ENCODE data around the gene MSN.
"Not testable (repeated sequence)": the region's sequence is repeated elsewhere in the genome, so short reads cannot be mapped to it uniquely, and the experiment has no call there.

The MSN gene

GRCh38 chrX:65723706-65724105 is 56.3 kb downstream of the MSN start:
- DNase-seq: peak; percentile 50

GRCh38 chrX:65726715-65727114 is 59.3 kb downstream of the MSN start:
- DNase-seq: no peak

- no peak for DNase-seq
Observed at GRCh38 chrX:65731684-65732289, 64.3 kb downstream of the MSN start.

GRCh38 chrX:65740909-65741308 is 73.5 kb downstream of the MSN start:
- DNase-seq: no peak

GRCh38 chrX:65741823-65742222 is 74.4 kb downstream of the MSN start:
- DNase-seq: no peak

- no peak for DNase-seq
Observed at GRCh38 chrX:65744965-65745364, 77.5 kb downstream of the MSN start.

GRCh38 chrX:65745427-65745826 is 78.0 kb downstream of the MSN start:
- DNase-seq: no peak

- no peak for DNase-seq
Observed at GRCh38 chrX:65745992-65746391, 78.5 kb downstream of the MSN start.

GRCh38 chrX:65750674-65751469 is 83.4 kb downstream of the MSN start:
- DNase-seq: peak; percentile 52

- DNase-seq: no peak
Observed at GRCh38 chrX:65751519-65751918, 84.1 kb downstream of the MSN start.

GRCh38 chrX:65752294-65752693 is 84.8 kb downstream of the MSN start:
- no peak for DNase-seq

GRCh38 chrX:65755786-65756185 is 88.3 kb downstream of the MSN start:
- no peak for DNase-seq

- no peak for DNase-seq
Observed at GRCh38 chrX:65757943-65758342, 90.5 kb downstream of the MSN start.

- DNase-seq: no peak
Observed at GRCh38 chrX:65758505-65758904, 91.1 kb downstream of the MSN start.

GRCh38 chrX:65759525-65759924 is 92.1 kb downstream of the MSN start:
- not testable (repeated sequence) for DNase-seq

- no peak for DNase-seq
Observed at GRCh38 chrX:65769564-65770292, 102.3 kb downstream of the MSN start.

GRCh38 chrX:65772842-65773241 is 105.4 kb downstream of the MSN start:
- no peak for DNase-seq

- DNase-seq: no peak
Observed at GRCh38 chrX:65781845-65782244, 114.4 kb downstream of the MSN start.

- no peak for DNase-seq
Observed at GRCh38 chrX:65783746-65784145, 116.3 kb downstream of the MSN start.
